Omental fat pad (tissue), 4 donors: ENCODE measurements around the gene PTS. TPM values are rescaled to one million over a fixed set of nuclear protein-coding genes. Genes with fewer than 3 reads are reported as not detected.
A peak's percentile ranks its signal among the peaks of the same experiment; 100 is the strongest.

Source experiments
- ATAC-seq: fragments of 150-250 bp; one replicate; pipeline ENCODE4 v1.9.1; 2016; ENCODE audit warnings: mild to moderate bottlenecking, moderate library complexity; ENCODE audit not compliant: low FRiP score
- DNase-seq: peaks from one replicate; pipeline ENCODE4 v3.0.0-alpha.2; 2019; ENCODE audit warnings: low spot score
- total RNA-seq, 4 donors: library from RNA; depleted of rRNA; stranded (reverse); fragments of >200 nt; gene quantifications; one replicate each; pipeline ENCODE4 v1.1.0, GENCODE V29; 2016
- TF ChIP-seq, protein P1 (sequence below), 3 donors: fragments of 450-650 bp; IDR thresholded peaks; one replicate each; pipeline ENCODE4 v1.5.1; 2016 to 2017; ENCODE audit warnings: antibody characterized with exemption in 3 of 3, mild to moderate bottlenecking in 3 of 3, moderate library complexity in 2 of 3

Gene PTS
- total RNA-seq, 4 donors from 2014 or later = 25.8 to 38.0 (median 34.4) TPM

GRCh38 chr11:112211536-112211935 lies 14.7 kb upstream of the PTS start:
- DNase-seq (no peak), ATAC-seq (no peak)
- TF ChIP-seq, protein P1, sequence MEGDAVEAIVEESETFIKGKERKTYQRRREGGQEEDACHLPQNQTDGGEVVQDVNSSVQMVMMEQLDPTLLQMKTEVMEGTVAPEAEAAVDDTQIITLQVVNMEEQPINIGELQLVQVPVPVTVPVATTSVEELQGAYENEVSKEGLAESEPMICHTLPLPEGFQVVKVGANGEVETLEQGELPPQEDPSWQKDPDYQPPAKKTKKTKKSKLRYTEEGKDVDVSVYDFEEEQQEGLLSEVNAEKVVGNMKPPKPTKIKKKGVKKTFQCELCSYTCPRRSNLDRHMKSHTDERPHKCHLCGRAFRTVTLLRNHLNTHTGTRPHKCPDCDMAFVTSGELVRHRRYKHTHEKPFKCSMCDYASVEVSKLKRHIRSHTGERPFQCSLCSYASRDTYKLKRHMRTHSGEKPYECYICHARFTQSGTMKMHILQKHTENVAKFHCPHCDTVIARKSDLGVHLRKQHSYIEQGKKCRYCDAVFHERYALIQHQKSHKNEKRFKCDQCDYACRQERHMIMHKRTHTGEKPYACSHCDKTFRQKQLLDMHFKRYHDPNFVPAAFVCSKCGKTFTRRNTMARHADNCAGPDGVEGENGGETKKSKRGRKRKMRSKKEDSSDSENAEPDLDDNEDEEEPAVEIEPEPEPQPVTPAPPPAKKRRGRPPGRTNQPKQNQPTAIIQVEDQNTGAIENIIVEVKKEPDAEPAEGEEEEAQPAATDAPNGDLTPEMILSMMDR (IDR thresholded peaks at IDR 0.05) = no peak

GRCh38 chr11:112212290-112212689 lies 13.9 kb upstream of the PTS start:
- peak; percentile 51 for ATAC-seq
- DNase-seq = no peak
- TF ChIP-seq, protein P1 (IDR thresholded peaks at IDR 0.05) = no peak

DNA sequence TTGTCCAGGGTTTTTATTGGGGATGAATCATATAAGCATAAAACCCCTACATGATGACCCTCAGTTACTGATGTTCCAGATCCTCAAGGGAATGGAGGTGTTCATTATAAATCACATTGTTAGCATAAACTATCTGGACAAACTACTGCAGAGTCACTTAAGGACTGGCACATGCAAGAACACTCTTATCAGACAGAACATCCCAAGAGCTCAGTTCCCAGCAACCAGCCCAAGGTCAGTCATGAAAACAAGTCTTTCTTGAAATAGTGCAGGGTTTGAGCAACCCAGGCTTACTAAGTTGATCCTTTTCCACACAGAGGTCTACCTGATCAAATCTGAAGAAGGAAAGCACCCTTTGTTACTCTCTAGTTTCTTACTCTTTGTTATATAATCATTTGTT lies 13.5 kb upstream of the PTS start:
- TF ChIP-seq, protein P1 (IDR thresholded peaks at IDR 0.05) = no peak
- DNase-seq = no peak

GRCh38 chr11:112213753-112214152 lies 12.5 kb upstream of the PTS start:
- DNase-seq (no peak), ATAC-seq (peak; percentile 86)
- TF ChIP-seq, protein P1 (IDR thresholded peaks at IDR 0.05) = no peak

More for the DNA sequence above, 13.5 kb upstream of the PTS start:
- ATAC-seq = no peak

GRCh38 chr11:112215621-112216020 lies 10.6 kb upstream of the PTS start:
- ATAC-seq (no peak), DNase-seq (no peak)
- TF ChIP-seq, protein P1 (IDR thresholded peaks at IDR 0.05) = no peak

- ATAC-seq = no peak
- TF ChIP-seq, protein P1 (IDR thresholded peaks at IDR 0.05) = no peak
- DNase-seq = no peak
These were observed 9.6 kb upstream of the PTS start for GRCh38 chr11:112216561-112217105.

- DNase-seq (no peak), ATAC-seq (peak; percentile 75)
- TF ChIP-seq, protein P1 (IDR thresholded peaks at IDR 0.05) = peak in 2 of 3 donors; percentile 22 to 49
These were observed 6.6 kb upstream of the PTS start for GRCh38 chr11:112219476-112220232.
